HG02970 (cell line): ENCODE data around the gene AFF3.
"Not testable (repeated sequence)": the region's sequence is repeated elsewhere in the genome, so short reads cannot be mapped to it uniquely, and the experiment has no call there.

Source experiments
- ATAC-seq: cut with Tn5 transposase; IDR thresholded peaks from one replicate; pipeline ENCODE4 v1.9.1; 2021; ENCODE audit warnings: mild to moderate bottlenecking, moderate library complexity, moderate number of reproducible peaks; ENCODE audit not compliant: unreplicated experiment, low FRiP score

Gene AFF3

GRCh38 chr2:99662761-99663341 is 479.5 kb downstream of the AFF3 start:
- ATAC-seq: no peak

GRCh38 chr2:99661761-99662160 is 480.6 kb downstream of the AFF3 start:
- not testable (repeated sequence) for ATAC-seq

GRCh38 chr2:99660616-99661406 is 481.6 kb downstream of the AFF3 start:
- ATAC-seq: no peak

- ATAC-seq: no peak
Measured at GRCh38 chr2:99659874-99660273, 482.5 kb downstream of the AFF3 start.

- no peak for ATAC-seq
Measured at GRCh38 chr2:99657691-99658258, 484.6 kb downstream of the AFF3 start.

GRCh38 chr2:99656994-99657393 is 485.4 kb downstream of the AFF3 start:
- no peak for ATAC-seq

GRCh38 chr2:99653433-99653832 is 489.0 kb downstream of the AFF3 start:
- ATAC-seq: no peak

- no peak for ATAC-seq
Measured at GRCh38 chr2:99652862-99653261, 489.5 kb downstream of the AFF3 start.

- ATAC-seq: no peak
Measured at GRCh38 chr2:99651930-99652670, 490.3 kb downstream of the AFF3 start.

- ATAC-seq: no peak
Measured at GRCh38 chr2:99648906-99649789, 493.2 kb downstream of the AFF3 start.

- ATAC-seq: no peak
Measured at GRCh38 chr2:99648178-99648844, 494.1 kb downstream of the AFF3 start.

GRCh38 chr2:99645960-99646359 is 496.4 kb downstream of the AFF3 start:
- ATAC-seq: no peak

- ATAC-seq: no peak
Measured at GRCh38 chr2:99644419-99644787, 498.0 kb downstream of the AFF3 start.

- no peak for ATAC-seq
Measured at GRCh38 chr2:99643787-99644418, 498.5 kb downstream of the AFF3 start.

GRCh38 chr2:99641999-99642398 is 500.4 kb downstream of the AFF3 start:
- no peak for ATAC-seq

- no peak for ATAC-seq
Measured at GRCh38 chr2:99640635-99641151, 501.7 kb downstream of the AFF3 start.

GRCh38 chr2:99638791-99639190 is 503.6 kb downstream of the AFF3 start:
- no peak for ATAC-seq

GRCh38 chr2:99637159-99637697 is 505.2 kb downstream of the AFF3 start:
- no peak for ATAC-seq
